Measurements from ENCODE around the gene DRAM1. TPM values are rescaled to one million over a fixed set of nuclear protein-coding genes. Genes with fewer than 3 reads are reported as not detected.

Gene DRAM1
- total and polyA plus RNA-seq, 10 of the 15 experiments (the other 5 are each of a cell fraction or from before 2014, with no cell fraction given) = 22.4 to 91.5 (median 41.4) TPM

- TF ChIP-seq GABPA (IDR thresholded peaks at IDR 0.05; ENCODE audit: low read depth) = no peak
- no peak for TF ChIP-seq SUZ12 (IDR thresholded peaks at IDR 0.05; ENCODE audit: unreplicated experiment)
- no peak for TF ChIP-seq USF1 (IDR thresholded peaks at IDR 0.05; ENCODE audit: borderline replicate concordance, extremely low read length, insufficient read depth, low read depth, low read length)
- TF ChIP-seq MAX (IDR thresholded peaks at IDR 0.05; ENCODE audit: low read depth, low read length) = no peak
- TF ChIP-seq RCOR1 (conservative IDR thresholded peaks at IDR 0.05; ENCODE audit: low read depth, low read length) = no peak
- TF ChIP-seq CHD4 (IDR thresholded peaks at IDR 0.05) = no peak
- TF ChIP-seq PRDM15 (CRISPR knock-in tag; IDR thresholded peaks at IDR 0.05) = no peak
- TF ChIP-seq POLR2A (IDR thresholded peaks at IDR 0.05; ENCODE audit: low read depth, low read length) = no peak
- no peak for TF ChIP-seq PML (IDR thresholded peaks at IDR 0.05; ENCODE audit: low read length)
- peak; percentile 61; the same call in 1 of the 2 replicates for TF ChIP-seq RELB (IDR thresholded peaks at IDR 0.05; ENCODE audit: low read depth)
- no peak for TF ChIP-seq E2F4 (IDR thresholded peaks at IDR 0.05; ENCODE audit: low read depth, low read length)
- TF ChIP-seq ZZZ3 (IDR thresholded peaks at IDR 0.05; ENCODE audit: control insufficient read depth, insufficient read length, low read depth) = no peak
- peak; percentile 53; the same call in 1 of the 2 replicates for TF ChIP-seq SPI1 (IDR thresholded peaks at IDR 0.05; ENCODE audit: borderline replicate concordance, insufficient read depth, low read depth, low read length)
- peak; percentile 93 for TF ChIP-seq MTA2 (IDR thresholded peaks at IDR 0.05; ENCODE audit: low read depth)
- TF ChIP-seq IKZF1 (conservative IDR thresholded peaks at IDR 0.05) = peak; percentile 77
- no peak for TF ChIP-seq PAX8 (IDR thresholded peaks at IDR 0.05)
- TF ChIP-seq NBN (IDR thresholded peaks at IDR 0.05) = no peak
- no peak for TF ChIP-seq IRF4 (IDR thresholded peaks at IDR 0.05; ENCODE audit: low read depth, low read length)
- TF ChIP-seq ESRRA (IDR thresholded peaks at IDR 0.05; ENCODE audit: low read length) = no peak
- TF ChIP-seq CHD1 (IDR thresholded peaks at IDR 0.05; ENCODE audit: low read depth, low read length) = no peak
- TF ChIP-seq MTA3 (IDR thresholded peaks at IDR 0.05; ENCODE audit: borderline replicate concordance, low read length) = no peak
- TF ChIP-seq EED (IDR thresholded peaks at IDR 0.05; ENCODE audit: low read depth) = no peak
- peak; percentile 41; the same call in 1 of the 2 replicates for TF ChIP-seq RAD51 (IDR thresholded peaks at IDR 0.05)
- TF ChIP-seq USF2 (IDR thresholded peaks at IDR 0.05; ENCODE audit: borderline replicate concordance, low read depth, low read length) = no peak
These were observed 8.7 kb downstream of the DRAM1 start (continued) for GRCh38 chr12:101885912-101886561.
